Left lung (tissue), 10 donors: ENCODE data around the gene ZMYND12. TPM values are rescaled to one million over a fixed set of nuclear protein-coding genes. Genes with fewer than 3 reads are reported as not detected.

Source experiments
- ATAC-seq: fragments of 200-7000 bp; cut with Tn5 transposase; one replicate; pipeline ENCODE4 v1.9.1; 2020; ENCODE audit warnings: moderate library complexity
- DNase-seq, 4 donors: peaks; one replicate each; pipeline ENCODE4 v3.0.0-alpha.2; 2013 to 2020
- H3K27ac ChIP-seq, 2 donors: fragments of 200-600 bp; sonication (generic) in 1 of 2; one replicate each; pipeline versions ENCODE4 v1.5.0 to v1.8.0; 2020 to 2021
- H3K27me3 ChIP-seq, 2 donors: fragments of 200-600 bp; sonication (generic) in 1 of 2; one replicate each; pipeline versions ENCODE4 v1.5.0 to v1.8.0; 2020 to 2021
- H3K36me3 ChIP-seq, 2 donors: fragments of 200-600 bp; sonication (generic) in 1 of 2; one replicate each; pipeline versions ENCODE4 v1.5.0 to v1.8.0; 2020 to 2021
- H3K4me1 ChIP-seq, 2 donors: fragments of 200-600 bp; one replicate each; pipeline ENCODE4 v1.8.0; 2021
- H3K4me3 ChIP-seq, 2 donors: fragments of 200-600 bp; sonication (generic) in 1 of 2; one replicate each; pipeline versions ENCODE4 v1.5.0 to v1.8.0; 2020 to 2021; ENCODE audit warnings: mild to moderate bottlenecking in 1 of 2
- H3K9me3 ChIP-seq, 2 donors: fragments of 200-600 bp; sonication (generic) in 1 of 2; one replicate each; pipeline versions ENCODE4 v1.5.0 to v1.8.0; 2020 to 2021
- intact Hi-C, 2 donors: fragments of 100-400 bp; cut with DNase I; formaldehyde crosslinking; loops; one replicate each; pipeline versions ENCODE4 v1.11.2 to v1.14.2; 2022
- polyA plus RNA-seq, 6 donors: library from polyadenylated mRNA; unstranded; fragments of 120-200 nt; gene quantifications; one replicate each; pipeline ENCODE4 v1.2.1, GENCODE V29; 2013; ENCODE audit not compliant: insufficient read length in 6 of 6
- total RNA-seq, 2 donors: library from RNA; stranded (reverse); fragmentation: NEBNext Ultra II Directional; extraction: Animal tissue kit (Norgen Biotek cat#: 25700); gene quantifications; one replicate each; pipeline ENCODE4 v1.2.1, GENCODE V29; 2021
- TF ChIP-seq, protein P1 (sequence below), 2 donors: fragments of 200-600 bp; sonication (generic) in 1 of 2; IDR thresholded peaks; one replicate each; pipeline versions ENCODE4 v1.5.0 to v1.8.0; 2021; ENCODE audit warnings: antibody characterized with exemption in 2 of 2
- donor health status: DM: no; HTN: yes; CAD: no.
- donor health status: DM: no; HTN: no; CAD: no.

ZMYND12 gene
- total and polyA plus RNA-seq, 8 donors: 1.7 to 5.3 (median 2.2) TPM

DNA sequence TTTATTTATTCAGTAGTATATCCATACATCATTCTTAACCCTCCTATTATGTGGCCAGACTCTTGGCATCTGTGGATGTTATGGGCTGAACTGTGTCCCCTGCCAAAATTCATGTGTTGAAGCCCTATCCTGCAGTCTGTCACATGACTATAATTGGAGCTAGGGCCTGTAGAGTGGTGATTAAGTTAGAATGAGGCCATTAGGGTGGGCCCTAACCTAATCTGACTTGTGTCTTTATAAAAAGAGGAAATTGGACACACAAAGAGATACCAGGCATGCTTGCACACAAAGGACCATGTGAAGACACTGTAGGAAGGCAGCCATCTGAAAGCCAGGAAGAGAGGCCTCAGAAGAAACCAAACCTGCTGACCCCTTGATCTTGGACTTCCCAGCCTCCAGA is 6.6 kb downstream of the ZMYND12 start:
- Histone ChIP-seq H3K36me3 (no peaks in the 10 kb centered on the region), H3K4me3 (no peak overlapping the region), H3K27me3 (no peaks in the 10 kb centered on the region), H3K4me1 (no peaks in the 10 kb centered on the region), H3K9me3 (no peaks in the 10 kb centered on the region), H3K27ac (no peak overlapping the region)
- ATAC-seq (no peak), DNase-seq (no peak)
- TF ChIP-seq, protein P1, sequence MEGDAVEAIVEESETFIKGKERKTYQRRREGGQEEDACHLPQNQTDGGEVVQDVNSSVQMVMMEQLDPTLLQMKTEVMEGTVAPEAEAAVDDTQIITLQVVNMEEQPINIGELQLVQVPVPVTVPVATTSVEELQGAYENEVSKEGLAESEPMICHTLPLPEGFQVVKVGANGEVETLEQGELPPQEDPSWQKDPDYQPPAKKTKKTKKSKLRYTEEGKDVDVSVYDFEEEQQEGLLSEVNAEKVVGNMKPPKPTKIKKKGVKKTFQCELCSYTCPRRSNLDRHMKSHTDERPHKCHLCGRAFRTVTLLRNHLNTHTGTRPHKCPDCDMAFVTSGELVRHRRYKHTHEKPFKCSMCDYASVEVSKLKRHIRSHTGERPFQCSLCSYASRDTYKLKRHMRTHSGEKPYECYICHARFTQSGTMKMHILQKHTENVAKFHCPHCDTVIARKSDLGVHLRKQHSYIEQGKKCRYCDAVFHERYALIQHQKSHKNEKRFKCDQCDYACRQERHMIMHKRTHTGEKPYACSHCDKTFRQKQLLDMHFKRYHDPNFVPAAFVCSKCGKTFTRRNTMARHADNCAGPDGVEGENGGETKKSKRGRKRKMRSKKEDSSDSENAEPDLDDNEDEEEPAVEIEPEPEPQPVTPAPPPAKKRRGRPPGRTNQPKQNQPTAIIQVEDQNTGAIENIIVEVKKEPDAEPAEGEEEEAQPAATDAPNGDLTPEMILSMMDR (IDR thresholded peaks at IDR 0.05): no peak
- intact Hi-C loops: no loop called here

DNA sequence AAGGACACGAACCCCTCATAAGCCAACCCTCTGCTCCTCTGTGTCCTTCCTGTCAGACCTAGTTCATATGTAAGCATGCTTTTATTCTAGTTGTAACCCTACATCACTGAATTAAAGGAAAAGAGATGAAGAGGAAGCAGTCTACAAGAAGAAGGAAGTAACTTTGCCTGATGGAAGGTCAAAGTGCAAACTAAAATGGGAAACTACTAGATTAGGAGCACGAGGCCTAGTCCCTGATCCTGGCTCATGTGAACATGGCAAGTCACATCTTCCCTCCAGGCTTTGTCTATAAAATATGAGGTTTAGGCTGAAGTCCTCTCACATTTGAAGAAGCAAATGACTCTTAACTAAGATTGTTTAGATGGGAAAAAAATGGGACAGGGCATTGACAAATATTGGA is 13.2 kb downstream of the ZMYND12 start:
- H3K4me3 ChIP-seq: no peak overlapping the region
- TF ChIP-seq, protein P1 (IDR thresholded peaks at IDR 0.05): no peak
- DNase-seq (no peak), ATAC-seq (no peak)
- no peaks in the 10 kb centered on the region for H3K27me3 ChIP-seq
- H3K27ac ChIP-seq: no peak overlapping the region
- intact Hi-C loops: no loop called here
- no peaks in the 10 kb centered on the region for H3K36me3 ChIP-seq
- H3K9me3 ChIP-seq: no peaks in the 10 kb centered on the region
- H3K4me1 ChIP-seq: no peaks in the 10 kb centered on the region

DNA sequence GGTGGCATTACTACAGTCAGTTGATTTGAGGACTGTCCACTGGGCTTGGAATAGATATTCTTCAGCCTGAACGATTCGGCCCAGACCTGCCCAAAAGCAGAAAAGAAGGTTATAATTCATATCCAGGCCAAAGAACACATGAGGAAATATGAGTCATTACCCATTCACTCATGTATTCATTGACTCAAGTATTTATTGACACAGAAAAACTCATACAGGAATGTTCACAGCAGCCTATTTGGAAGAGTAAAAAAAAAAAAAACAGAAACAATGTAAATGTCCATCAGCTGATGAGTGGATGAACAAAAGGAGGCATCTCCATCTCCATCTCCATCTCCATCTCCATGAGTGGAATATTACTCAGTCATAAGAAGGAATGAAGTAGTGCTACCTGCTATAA is 15.9 kb downstream of the ZMYND12 start:
- ATAC-seq: peak; percentile 92
- TF ChIP-seq, protein P1 (IDR thresholded peaks at IDR 0.05): no peak

DNA sequence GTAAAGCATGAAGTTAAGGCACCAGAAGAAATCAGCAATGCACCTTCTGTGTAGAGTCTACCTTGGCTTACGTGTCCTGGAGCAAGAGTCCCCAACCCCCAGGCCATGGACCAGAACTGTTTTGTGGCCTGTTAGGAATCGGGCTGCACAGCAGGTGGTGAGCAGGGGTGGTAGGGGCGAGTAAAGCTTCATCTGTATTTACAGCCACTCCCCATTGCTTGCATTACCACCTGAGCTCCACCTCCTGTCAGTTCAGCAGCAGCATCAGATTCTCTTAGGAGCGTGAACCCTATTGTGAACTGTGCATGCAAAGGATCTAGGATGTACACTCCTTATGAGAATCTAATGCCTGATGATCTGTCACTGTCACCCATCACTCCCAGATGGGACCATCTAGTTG is 21.5 kb downstream of the ZMYND12 start:
- H3K27me3 ChIP-seq: no peaks in the 10 kb centered on the region
- no peak for DNase-seq
- H3K4me1 ChIP-seq: no peaks in the 10 kb centered on the region
- H3K4me3 ChIP-seq: no peak overlapping the region
- intact Hi-C loops: no loop called here
- ATAC-seq: no peak
- H3K36me3 ChIP-seq: no peaks in the 10 kb centered on the region
- H3K27ac ChIP-seq: no peak overlapping the region
- TF ChIP-seq, protein P1 (IDR thresholded peaks at IDR 0.05): no peak
- H3K9me3 ChIP-seq: no peaks in the 10 kb centered on the region

More for the DNA sequence above, 15.9 kb downstream of the ZMYND12 start:
- H3K36me3 ChIP-seq: no peaks in the 10 kb centered on the region
- DNase-seq: no peak
- H3K4me1 ChIP-seq: no peaks in the 10 kb centered on the region
- H3K4me3 ChIP-seq: no peak overlapping the region
- no peaks in the 10 kb centered on the region for H3K9me3 ChIP-seq
- H3K27ac ChIP-seq: no peak overlapping the region
- intact Hi-C loops: no loop called here
- H3K27me3 ChIP-seq: no peaks in the 10 kb centered on the region

DNA sequence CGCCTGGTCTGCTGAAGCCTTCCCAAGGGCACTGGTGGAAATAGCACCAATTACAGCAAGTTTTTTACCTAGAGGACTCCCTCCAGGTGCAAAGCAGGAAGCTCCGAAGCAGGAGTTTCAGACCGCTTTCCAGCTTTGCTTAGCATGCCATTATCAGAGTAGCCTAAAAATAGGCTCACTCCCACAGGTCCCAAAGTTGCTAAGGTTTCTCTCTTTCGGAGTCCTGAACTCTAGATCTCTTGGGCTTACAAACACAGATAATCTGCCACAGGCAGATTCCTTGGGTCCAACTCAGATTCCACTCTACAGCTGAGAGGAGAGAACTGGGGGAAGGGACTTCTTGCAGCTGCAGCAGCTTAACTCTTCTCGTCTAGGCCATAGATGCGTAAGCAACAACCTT is 22.5 kb downstream of the ZMYND12 start:
- Histone ChIP-seq H3K9me3 (no peaks in the 10 kb centered on the region), H3K27me3 (no peaks in the 10 kb centered on the region), H3K4me1 (no peaks in the 10 kb centered on the region), H3K36me3 (no peaks in the 10 kb centered on the region), H3K4me3 (no peak overlapping the region), H3K27ac (no peak overlapping the region)
- TF ChIP-seq, protein P1 (IDR thresholded peaks at IDR 0.05): no peak
- intact Hi-C loops: no loop called here
- no peak for ATAC-seq
- DNase-seq: no peak
